Measurements from ENCODE around the gene KRT38.
"Not testable (repeated sequence)": the region's sequence is repeated elsewhere in the genome, so short reads cannot be mapped to it uniquely, and the experiment has no call there.

KRT38 gene

DNA sequence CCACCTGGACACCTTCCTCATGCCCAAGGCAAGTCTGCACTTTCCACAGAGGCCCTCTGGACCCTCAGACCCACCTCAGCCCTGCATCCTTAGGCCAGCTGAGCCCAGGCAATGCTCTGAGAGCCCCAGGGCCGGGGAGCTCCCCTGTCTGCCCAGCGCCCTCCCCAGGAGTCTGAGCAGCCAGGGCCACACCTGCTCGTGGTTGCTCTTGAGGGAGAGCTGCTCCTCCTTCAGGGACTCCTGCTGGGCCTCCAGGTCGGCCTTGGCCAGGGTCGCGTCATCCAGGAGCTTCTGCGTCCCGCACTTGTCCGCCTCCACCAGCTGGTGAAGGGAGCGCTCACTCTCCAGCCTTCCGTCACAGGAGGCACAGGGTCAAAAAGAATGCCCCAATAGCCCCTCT lies 18.2 kb downstream of the KRT38 start:
- H3K9me3 ChIP-seq (ENCODE audit: control insufficient read depth, insufficient read depth, low read depth, low read length); H3K27ac ChIP-seq (ENCODE audit: low read depth, low read length); H3K4me1 ChIP-seq (ENCODE audit: control insufficient read depth, insufficient read depth, low read length); H3K4me3 ChIP-seq (ENCODE audit: low read depth, low read length); H3K36me3 ChIP-seq (ENCODE audit: control insufficient read depth, insufficient read depth, low read length); H3K27me3 ChIP-seq (ENCODE audit: control insufficient read depth, insufficient read depth, low read length); H3K9ac ChIP-seq (ENCODE audit: low read length): not testable (repeated sequence)

DNA sequence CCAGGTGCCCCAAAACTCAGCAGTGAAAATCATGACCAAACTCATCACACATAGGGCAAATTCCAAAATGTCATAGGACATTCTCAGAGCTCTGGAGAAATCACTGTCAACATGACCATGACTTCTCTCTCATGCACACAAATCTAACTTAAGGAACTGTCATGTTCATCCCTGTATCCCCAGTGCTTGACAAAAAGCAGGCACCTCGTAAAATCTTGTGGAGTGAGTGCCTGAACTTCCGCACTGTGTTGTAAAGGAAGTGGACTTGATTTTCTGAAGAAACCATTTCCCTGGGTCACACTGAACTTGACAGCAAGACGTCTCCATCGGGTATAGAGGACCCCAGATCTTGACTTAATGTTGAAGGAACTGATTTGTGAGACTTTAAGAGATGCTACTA lies 19.2 kb downstream of the KRT38 start:
- no peak overlapping the region for H3K27ac ChIP-seq (ENCODE audit: low read depth, low read length)

GRCh38 chr17:41421116-41421515 lies 19.7 kb downstream of the KRT38 start:
- no peak overlapping the region for H3K4me3 ChIP-seq (ENCODE audit: low read depth, low read length)
- no peak overlapping the region for H3K27ac ChIP-seq (ENCODE audit: low read depth, low read length)
- H3K9me3 ChIP-seq (ENCODE audit: control insufficient read depth, insufficient read depth, low read depth, low read length) = no peaks in the 10 kb centered on the region
- H3K36me3 ChIP-seq (ENCODE audit: control insufficient read depth, insufficient read depth, low read length) = no peaks in the 10 kb centered on the region
- H3K4me1 ChIP-seq (ENCODE audit: control insufficient read depth, insufficient read depth, low read length) = peaks cover 7% of the 10 kb centered on the region
- H3K27me3 ChIP-seq (ENCODE audit: control insufficient read depth, insufficient read depth, low read length) = no peaks in the 10 kb centered on the region; the same call in 1 of the 2 replicates
- no peak overlapping the region for H3K9ac ChIP-seq (ENCODE audit: low read length)

More for the DNA sequence above, 19.2 kb downstream of the KRT38 start:
- Histone ChIP-seq H3K36me3 (ENCODE audit: control insufficient read depth, insufficient read depth, low read length) (no peaks in the 10 kb centered on the region), H3K9me3 (ENCODE audit: control insufficient read depth, insufficient read depth, low read depth, low read length) (no peaks in the 10 kb centered on the region), H3K9ac (ENCODE audit: low read length) (no peak overlapping the region), H3K27me3 (ENCODE audit: control insufficient read depth, insufficient read depth, low read length) (no peaks in the 10 kb centered on the region; the same call in 1 of the 2 replicates), H3K4me1 (ENCODE audit: control insufficient read depth, insufficient read depth, low read length) (peaks cover 7% of the 10 kb centered on the region), H3K4me3 (ENCODE audit: low read depth, low read length) (no peak overlapping the region)

GRCh38 chr17:41420134-41420533 lies 20.6 kb downstream of the KRT38 start:
- H3K4me3 ChIP-seq (ENCODE audit: low read depth, low read length) = no peak overlapping the region
- H3K9me3 ChIP-seq (ENCODE audit: control insufficient read depth, insufficient read depth, low read depth, low read length) = no peaks in the 10 kb centered on the region
- no peaks in the 10 kb centered on the region for H3K36me3 ChIP-seq (ENCODE audit: control insufficient read depth, insufficient read depth, low read length)
- no peaks in the 10 kb centered on the region; the same call in 1 of the 2 replicates for H3K27me3 ChIP-seq (ENCODE audit: control insufficient read depth, insufficient read depth, low read length)
- no peak overlapping the region for H3K9ac ChIP-seq (ENCODE audit: low read length)
- no peak overlapping the region for H3K27ac ChIP-seq (ENCODE audit: low read depth, low read length)
- H3K4me1 ChIP-seq (ENCODE audit: control insufficient read depth, insufficient read depth, low read length) = peaks cover 7% of the 10 kb centered on the region

GRCh38 chr17:41419716-41420115 lies 21.1 kb downstream of the KRT38 start:
- Histone ChIP-seq H3K27me3 (ENCODE audit: control insufficient read depth, insufficient read depth, low read length) (no peaks in the 10 kb centered on the region; the same call in 1 of the 2 replicates), H3K9me3 (ENCODE audit: control insufficient read depth, insufficient read depth, low read depth, low read length) (no peaks in the 10 kb centered on the region), H3K36me3 (ENCODE audit: control insufficient read depth, insufficient read depth, low read length) (no peaks in the 10 kb centered on the region), H3K9ac (ENCODE audit: low read length) (no peak overlapping the region), H3K4me3 (ENCODE audit: low read depth, low read length) (no peak overlapping the region), H3K4me1 (ENCODE audit: control insufficient read depth, insufficient read depth, low read length) (peaks cover 7% of the 10 kb centered on the region), H3K27ac (ENCODE audit: low read depth, low read length) (no peak overlapping the region)

DNA sequence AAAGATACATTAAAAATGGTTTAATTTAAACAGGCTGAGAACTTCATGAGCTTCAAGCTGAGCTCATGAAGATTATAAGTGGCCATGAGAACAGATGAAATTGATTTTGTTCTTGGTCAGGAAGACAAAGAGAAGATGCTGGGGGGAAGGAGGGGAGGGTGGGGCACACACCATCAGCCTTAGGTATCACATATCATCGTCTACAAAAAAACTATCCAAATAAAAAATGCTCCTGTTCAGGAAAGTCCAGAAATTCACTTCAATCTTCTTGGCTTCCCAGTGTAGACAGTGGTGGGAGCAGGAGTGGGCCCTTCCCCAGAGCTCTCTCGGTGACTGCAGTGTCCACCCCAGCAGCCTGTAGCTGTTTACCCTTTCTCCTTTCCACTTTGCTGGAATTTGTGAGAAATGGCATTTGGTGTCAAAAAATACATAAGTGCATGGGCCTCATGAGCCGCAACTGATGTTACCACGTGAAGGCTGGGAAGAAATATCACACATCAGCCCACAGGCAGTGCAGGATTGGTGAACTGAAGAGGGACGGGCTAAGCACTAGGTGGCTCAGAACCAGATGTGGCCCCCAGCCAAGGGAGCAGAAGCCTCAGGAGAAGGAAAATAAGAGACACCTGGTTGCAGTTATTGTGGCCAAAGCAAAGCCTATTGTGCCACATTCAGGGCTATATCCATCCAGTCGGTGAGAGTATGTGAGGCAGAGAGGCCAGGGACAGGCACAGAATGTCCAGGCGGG lies 22.5 kb downstream of the KRT38 start:
- H3K4me1 ChIP-seq (ENCODE audit: control insufficient read depth, insufficient read depth, low read length) = peaks cover 14% of the 10 kb centered on the region
- H3K9ac ChIP-seq (ENCODE audit: low read length) = no peak overlapping the region
- H3K4me3 ChIP-seq (ENCODE audit: low read depth, low read length) = no peak overlapping the region
- H3K27me3 ChIP-seq (ENCODE audit: control insufficient read depth, insufficient read depth, low read length) = no peaks in the 10 kb centered on the region; the same call in 1 of the 2 replicates
- H3K9me3 ChIP-seq (ENCODE audit: control insufficient read depth, insufficient read depth, low read depth, low read length) = no peaks in the 10 kb centered on the region
- H3K36me3 ChIP-seq (ENCODE audit: control insufficient read depth, insufficient read depth, low read length) = no peaks in the 10 kb centered on the region
- no peak overlapping the region for H3K27ac ChIP-seq (ENCODE audit: low read depth, low read length)

DNA sequence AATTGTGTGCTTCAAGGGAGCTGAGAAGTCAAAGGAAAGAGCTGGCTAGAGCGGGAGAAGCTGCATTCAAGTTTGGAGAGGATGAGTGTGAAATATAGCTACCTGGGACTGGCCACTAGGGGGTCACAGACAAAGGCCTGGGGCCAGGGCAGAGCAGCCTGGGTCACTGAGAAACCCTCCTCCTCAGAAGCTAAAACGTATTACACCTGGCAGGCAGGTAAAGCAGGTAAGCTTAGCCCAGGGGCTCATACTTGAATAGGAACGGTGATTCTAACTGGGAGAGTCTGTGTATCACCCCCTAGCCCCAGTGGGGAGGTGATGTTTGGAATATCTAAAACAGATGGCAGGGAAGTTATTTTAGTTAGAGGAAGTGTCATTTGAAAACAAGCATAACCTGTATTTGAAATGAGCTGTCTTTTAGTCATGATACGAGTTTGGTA lies 23.2 kb downstream of the KRT38 start:
- no peaks in the 10 kb centered on the region for H3K36me3 ChIP-seq (ENCODE audit: control insufficient read depth, insufficient read depth, low read length)
- H3K27me3 ChIP-seq (ENCODE audit: control insufficient read depth, insufficient read depth, low read length) = no peaks in the 10 kb centered on the region
- no peak overlapping the region for H3K27ac ChIP-seq (ENCODE audit: low read depth, low read length)
- H3K4me3 ChIP-seq (ENCODE audit: low read depth, low read length) = no peak overlapping the region
- H3K4me1 ChIP-seq (ENCODE audit: control insufficient read depth, insufficient read depth, low read length) = peaks cover 19% of the 10 kb centered on the region
- no peaks in the 10 kb centered on the region for H3K9me3 ChIP-seq (ENCODE audit: control insufficient read depth, insufficient read depth, low read depth, low read length)
- H3K9ac ChIP-seq (ENCODE audit: low read length) = no peak overlapping the region

- Histone ChIP-seq H3K4me1 (ENCODE audit: control insufficient read depth, insufficient read depth, low read length) (peaks cover 19% of the 10 kb centered on the region), H3K9ac (ENCODE audit: low read length) (no peak overlapping the region), H3K27ac (ENCODE audit: low read depth, low read length) (no peak overlapping the region)
Measured at GRCh38 chr17:41417127-41417526, 23.7 kb downstream of the KRT38 start.

DNA sequence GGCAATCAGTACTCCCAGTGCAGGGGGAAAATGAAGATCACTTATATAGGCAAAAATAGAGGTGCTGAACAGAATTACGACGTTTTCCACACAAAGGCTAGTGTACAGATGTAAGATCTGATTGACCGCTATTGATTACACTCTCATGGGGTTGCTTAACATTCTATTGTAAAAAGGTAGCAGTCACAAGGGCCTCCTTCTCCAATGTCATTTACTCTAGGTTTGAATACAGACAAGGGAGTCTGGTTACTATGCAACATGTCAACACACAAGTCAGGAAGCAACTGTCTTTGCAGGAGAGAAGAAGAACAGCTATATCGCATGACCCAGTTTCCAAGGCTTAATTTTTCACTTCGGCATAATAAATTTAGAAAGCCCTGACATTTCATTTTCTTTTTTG lies 24.3 kb downstream of the KRT38 start:
- H3K4me3 ChIP-seq (ENCODE audit: low read depth, low read length) = no peak overlapping the region
- no peak overlapping the region for H3K27ac ChIP-seq (ENCODE audit: low read depth, low read length)
- H3K9me3 ChIP-seq (ENCODE audit: control insufficient read depth, insufficient read depth, low read depth, low read length) = no peaks in the 10 kb centered on the region

More at GRCh38 chr17:41417127-41417526, 23.7 kb downstream of the KRT38 start:
- Histone ChIP-seq H3K27me3 (ENCODE audit: control insufficient read depth, insufficient read depth, low read length) (no peaks in the 10 kb centered on the region), H3K36me3 (ENCODE audit: control insufficient read depth, insufficient read depth, low read length) (no peaks in the 10 kb centered on the region), H3K4me3 (ENCODE audit: low read depth, low read length) (no peak overlapping the region), H3K9me3 (ENCODE audit: control insufficient read depth, insufficient read depth, low read depth, low read length) (no peaks in the 10 kb centered on the region)

DNA sequence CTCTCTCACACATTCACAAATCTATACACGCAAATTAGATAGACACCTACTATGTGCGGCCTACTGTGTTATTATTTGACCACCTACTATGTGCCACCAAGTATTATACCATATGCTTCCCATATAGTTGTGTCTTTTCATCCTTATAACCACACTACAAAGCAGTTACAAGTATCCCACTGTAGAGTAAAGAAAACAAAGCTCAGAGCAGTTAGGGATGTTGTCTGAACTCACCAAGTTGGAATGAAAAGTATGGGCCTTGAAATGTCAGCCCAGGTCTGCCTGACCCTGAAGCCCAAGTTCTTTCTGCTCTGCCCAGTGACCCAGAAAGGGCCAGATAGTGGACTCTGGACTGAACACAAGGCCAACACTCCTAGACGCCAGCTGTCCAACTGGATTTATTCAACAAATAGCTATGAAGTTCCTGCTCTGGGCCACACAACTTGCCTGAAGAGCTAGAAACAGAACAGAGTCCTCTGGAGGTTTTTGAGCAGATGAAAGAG lies 24.9 kb downstream of the KRT38 start:
- Histone ChIP-seq H3K4me1 (ENCODE audit: control insufficient read depth, insufficient read depth, low read length) (peaks cover 24% of the 10 kb centered on the region), H3K9me3 (ENCODE audit: control insufficient read depth, insufficient read depth, low read depth, low read length) (no peaks in the 10 kb centered on the region), H3K27ac (ENCODE audit: low read depth, low read length) (no peak overlapping the region), H3K27me3 (ENCODE audit: control insufficient read depth, insufficient read depth, low read length) (no peaks in the 10 kb centered on the region), H3K36me3 (ENCODE audit: control insufficient read depth, insufficient read depth, low read length) (no peaks in the 10 kb centered on the region), H3K9ac (ENCODE audit: low read length) (no peak overlapping the region), H3K4me3 (ENCODE audit: low read depth, low read length) (no peak overlapping the region)

More for the DNA sequence above, 24.3 kb downstream of the KRT38 start:
- Histone ChIP-seq H3K4me1 (ENCODE audit: control insufficient read depth, insufficient read depth, low read length) (peaks cover 24% of the 10 kb centered on the region), H3K36me3 (ENCODE audit: control insufficient read depth, insufficient read depth, low read length) (no peaks in the 10 kb centered on the region), H3K27me3 (ENCODE audit: control insufficient read depth, insufficient read depth, low read length) (no peaks in the 10 kb centered on the region), H3K9ac (ENCODE audit: low read length) (no peak overlapping the region)

DNA sequence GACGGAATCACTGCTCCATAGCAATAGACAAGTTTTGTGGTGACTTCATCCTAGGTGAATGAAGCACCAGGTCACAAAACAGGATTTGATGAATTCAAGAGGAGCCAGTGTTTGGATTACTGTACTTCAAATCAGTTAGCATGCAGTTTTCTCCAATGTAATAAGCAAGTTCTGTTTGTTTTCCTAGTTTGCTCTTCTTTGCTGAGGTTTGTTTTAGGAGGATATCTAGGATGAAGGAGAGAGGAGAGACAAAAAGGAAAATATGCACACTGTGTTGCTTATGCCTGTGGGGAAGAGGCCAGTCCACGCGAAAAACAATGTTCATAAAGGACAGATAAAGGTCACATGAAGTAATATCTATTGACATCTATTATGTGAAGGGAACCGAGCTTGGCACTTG lies 25.4 kb downstream of the KRT38 start:
- H3K9me3 ChIP-seq (ENCODE audit: control insufficient read depth, insufficient read depth, low read depth, low read length) = no peaks in the 10 kb centered on the region
- no peak overlapping the region for H3K9ac ChIP-seq (ENCODE audit: low read length)
- no peaks in the 10 kb centered on the region for H3K36me3 ChIP-seq (ENCODE audit: control insufficient read depth, insufficient read depth, low read length)
- peaks cover 24% of the 10 kb centered on the region for H3K4me1 ChIP-seq (ENCODE audit: control insufficient read depth, insufficient read depth, low read length)
- no peak overlapping the region for H3K4me3 ChIP-seq (ENCODE audit: low read depth, low read length)
- H3K27me3 ChIP-seq (ENCODE audit: control insufficient read depth, insufficient read depth, low read length) = no peaks in the 10 kb centered on the region
- no peak overlapping the region for H3K27ac ChIP-seq (ENCODE audit: low read depth, low read length)
